ENCODE data around the gene ENKUR.

GRCh38 chr10:24962995-24963394 lies 53.0 kb downstream of the ENKUR start:
- TF ChIP-seq CTCF (IDR thresholded peaks at IDR 0.05) (no peak), POLR2A (IDR thresholded peaks at IDR 0.05) (no peak)

Measured in prostate gland (tissue), 2 donors.